ENCODE results near the gene MTM1.

DNA sequence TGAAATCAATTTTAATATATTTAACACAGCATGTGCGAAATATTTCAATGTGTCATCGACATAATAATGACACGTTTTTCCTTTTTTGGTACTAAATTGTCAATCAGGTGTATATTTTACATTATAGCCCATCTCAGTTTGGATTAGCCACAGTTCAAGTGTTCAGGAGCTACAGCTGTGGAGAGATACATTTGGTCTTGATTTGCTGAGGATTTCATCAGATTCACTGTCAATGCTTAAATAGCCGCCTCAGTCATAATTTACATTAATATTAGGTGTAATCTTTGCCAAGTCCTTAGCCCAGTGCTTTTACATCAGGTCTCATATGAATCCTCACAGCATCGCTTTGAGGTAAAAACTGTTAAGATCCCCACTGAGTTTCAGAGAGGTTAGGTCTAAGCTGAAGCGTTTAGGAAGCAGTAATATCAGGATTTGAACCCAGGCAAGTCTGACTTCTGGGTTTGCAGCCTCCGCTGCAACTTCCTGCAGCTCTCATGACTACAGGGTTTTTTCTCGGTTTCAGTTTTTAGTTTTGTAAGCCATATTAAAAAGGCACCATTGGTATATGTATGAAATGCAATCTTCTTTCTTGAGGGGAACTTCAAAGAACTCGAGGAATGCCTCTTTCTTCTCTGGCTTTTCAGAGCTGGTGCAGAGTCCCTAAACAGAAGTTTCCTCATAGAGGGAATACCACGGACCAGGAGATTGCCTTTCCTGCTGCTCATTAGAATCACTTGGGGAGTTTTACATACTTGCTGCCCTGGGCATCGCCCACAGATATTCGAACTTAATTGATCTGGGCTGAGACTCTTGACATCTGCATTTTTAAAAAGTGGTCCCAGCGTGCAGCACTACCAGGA, 6.4 kb downstream of the MTM1 start:
- TF ChIP-seq EP300 (IDR thresholded peaks at IDR 0.05; ENCODE audit: low read depth) (no peak), POLR2A (IDR thresholded peaks at IDR 0.05) (no peak), POLR2AphosphoS5 (IDR thresholded peaks at IDR 0.05) (no peak)
- TF ChIP-seq, protein P1, sequence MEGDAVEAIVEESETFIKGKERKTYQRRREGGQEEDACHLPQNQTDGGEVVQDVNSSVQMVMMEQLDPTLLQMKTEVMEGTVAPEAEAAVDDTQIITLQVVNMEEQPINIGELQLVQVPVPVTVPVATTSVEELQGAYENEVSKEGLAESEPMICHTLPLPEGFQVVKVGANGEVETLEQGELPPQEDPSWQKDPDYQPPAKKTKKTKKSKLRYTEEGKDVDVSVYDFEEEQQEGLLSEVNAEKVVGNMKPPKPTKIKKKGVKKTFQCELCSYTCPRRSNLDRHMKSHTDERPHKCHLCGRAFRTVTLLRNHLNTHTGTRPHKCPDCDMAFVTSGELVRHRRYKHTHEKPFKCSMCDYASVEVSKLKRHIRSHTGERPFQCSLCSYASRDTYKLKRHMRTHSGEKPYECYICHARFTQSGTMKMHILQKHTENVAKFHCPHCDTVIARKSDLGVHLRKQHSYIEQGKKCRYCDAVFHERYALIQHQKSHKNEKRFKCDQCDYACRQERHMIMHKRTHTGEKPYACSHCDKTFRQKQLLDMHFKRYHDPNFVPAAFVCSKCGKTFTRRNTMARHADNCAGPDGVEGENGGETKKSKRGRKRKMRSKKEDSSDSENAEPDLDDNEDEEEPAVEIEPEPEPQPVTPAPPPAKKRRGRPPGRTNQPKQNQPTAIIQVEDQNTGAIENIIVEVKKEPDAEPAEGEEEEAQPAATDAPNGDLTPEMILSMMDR (IDR thresholded peaks at IDR 0.05) = no peak
